NCI-H524 treated with DMSO at 0.1 percent for 48 hours (cell line): ENCODE results near the gene GSDME.

Experiments used
- DNase-seq: peaks from one replicate; lab custom pipeline; 2025; lab: John Stamatoyannopoulos, UW

GSDME gene

DNA sequence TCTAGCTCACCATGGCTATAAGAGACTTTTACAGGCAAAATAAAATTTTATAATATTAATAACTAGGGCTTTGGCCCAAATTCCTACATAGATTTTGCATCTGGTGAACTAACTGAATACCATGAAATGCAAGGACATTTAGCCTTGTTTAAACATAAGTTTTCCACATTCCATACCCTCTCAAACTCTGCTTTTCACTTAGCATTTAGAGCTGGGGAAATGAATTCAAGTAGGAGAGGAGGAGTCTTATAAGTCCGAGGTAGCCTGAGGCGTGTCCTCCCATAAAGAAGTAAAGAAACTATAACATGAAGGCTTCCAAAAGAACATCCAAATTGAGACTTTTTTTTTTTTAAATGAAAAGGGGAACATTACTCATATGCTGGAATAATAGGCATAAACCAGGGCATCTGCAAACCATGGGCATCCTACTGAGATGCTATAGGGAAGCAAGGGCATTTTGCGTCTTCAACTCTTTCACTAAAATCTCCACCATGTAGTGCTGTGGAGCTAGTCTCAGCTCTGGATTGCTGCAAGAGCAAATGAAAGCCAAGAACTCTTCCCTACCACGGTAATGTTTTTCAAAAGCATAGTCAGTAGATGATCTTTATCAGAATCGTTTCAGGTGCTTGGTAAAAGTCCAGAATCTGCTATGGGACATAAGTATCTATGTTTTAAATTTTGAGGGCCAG, 104.9 kb downstream of the GSDME start:
- DNase-seq = no peak
